Vagina (tissue), 2 donors: Measurements from ENCODE around the gene KDM4B. TPM values are rescaled to one million over a fixed set of nuclear protein-coding genes. Genes with fewer than 3 reads are reported as not detected.
"Not testable (repeated sequence)": the region's sequence is repeated elsewhere in the genome, so short reads cannot be mapped to it uniquely, and the experiment has no call there.

ENCODE experiments used
- DNase-seq, 2 donors: peaks; one replicate each; pipeline ENCODE4 v3.0.0-alpha.2; 2017; ENCODE audit errors: extremely low spot score in 2 of 2
- H3K27ac ChIP-seq: fragments of 200-600 bp; sonication (generic); one replicate; pipeline ENCODE4 v1.5.1; 2019
- H3K27me3 ChIP-seq: fragments of 200-600 bp; sonication (generic); one replicate; pipeline ENCODE4 v1.5.1; 2019
- H3K36me3 ChIP-seq, 2 donors: fragments of 200-600 bp; sonication (generic); one replicate each; pipeline ENCODE4 v1.5.1; 2017 to 2019
- H3K4me1 ChIP-seq: fragments of 200-600 bp; sonication (generic); one replicate; pipeline ENCODE4 v1.5.1; 2019
- H3K4me3 ChIP-seq, 2 donors: fragments of 200-600 bp; sonication (generic); 1 replicate in 1 of 2; 2 replicates in 1 of 2; pipeline ENCODE4 v1.5.1; 2016 to 2019
- H3K9me3 ChIP-seq: fragments of 200-600 bp; sonication (generic); one replicate; pipeline ENCODE4 v1.5.1; 2019
- POLR2A ChIP-seq, 2 donors: fragments of 450-650 bp; IDR thresholded peaks; one replicate each; pipeline ENCODE4 v1.6.1; 2017; ENCODE audit warnings: antibody characterized with exemption in 2 of 2, mild to moderate bottlenecking in 2 of 2, moderate library complexity in 2 of 2
- POLR2AphosphoS5 ChIP-seq, 2 donors: sonication (generic); formaldehyde crosslinking; IDR thresholded peaks; one replicate each; pipeline ENCODE4 v1.9.0; 2017; ENCODE audit warnings: antibody characterized with exemption in 2 of 2, mild to moderate bottlenecking in 2 of 2, low read depth in 1 of 2; ENCODE audit not compliant: insufficient read depth in 1 of 2
- intact Hi-C: fragments of 100-400 bp; cut with DNase I; formaldehyde crosslinking; loops from one replicate; pipeline ENCODE4 v1.15.1; 2023
- total RNA-seq: library from RNA; depleted of rRNA; stranded (reverse); fragments of >200 nt; gene quantifications from one replicate; pipeline ENCODE4 v1.2.3, GENCODE V29; 2016
- TF ChIP-seq, protein P1 (sequence below), 3 experiments: fragments of 450-650 bp in 2 of 3; fragments of 200-600 bp in 1 of 3; sonication (generic) in 1 of 3; IDR thresholded peaks; one replicate each; pipeline ENCODE4 v1.5.1; 2017 to 2019; ENCODE audit warnings: antibody characterized with exemption in 3 of 3, mild to moderate bottlenecking in 2 of 3, moderate library complexity in 2 of 3

Gene KDM4B
- total RNA-seq, 1 donor from 2014 or later: 59.7 TPM

DNA sequence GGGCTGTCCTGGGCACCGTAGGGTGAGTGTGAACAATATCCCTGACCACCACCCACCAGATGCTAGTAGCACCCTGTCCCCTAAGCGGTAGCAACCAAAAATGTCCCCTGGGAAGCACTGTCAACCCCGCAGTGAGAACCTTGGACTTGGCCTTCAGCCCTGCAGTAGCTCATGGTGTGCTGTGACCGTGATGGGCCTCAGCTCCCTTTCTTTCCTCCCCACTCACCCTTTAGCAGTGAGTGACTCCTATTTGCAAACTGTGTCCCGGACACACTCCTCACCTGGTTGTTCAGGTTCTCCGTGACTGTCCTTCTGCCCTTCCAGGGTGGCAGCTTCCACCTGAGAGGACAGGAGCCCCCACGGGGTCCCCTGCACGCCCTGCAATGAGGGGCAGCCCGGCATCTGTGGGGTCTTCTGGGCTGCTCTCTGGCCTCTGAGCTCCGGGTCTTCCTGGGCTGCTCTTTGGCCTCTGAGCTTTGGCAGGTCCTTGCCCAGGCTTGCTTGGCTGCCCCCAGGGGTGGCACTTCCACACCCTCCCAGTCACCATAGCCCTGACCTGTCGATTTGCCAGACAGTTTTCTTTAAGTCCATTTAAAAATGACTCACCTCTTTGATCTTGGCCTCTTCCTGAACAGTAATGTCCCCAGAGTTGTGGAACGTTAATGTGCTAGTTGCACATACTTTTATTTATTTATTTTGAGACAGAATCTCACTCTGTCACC, 3.8 kb downstream of the KDM4B start:
- H3K27ac ChIP-seq: peak overlapping the region; percentile 92
- intact Hi-C loops: loop anchor here (10.0 kb wide), 1 partner anchor 108 kb away; the partner anchor contains the start of gene PLIN3

DNA sequence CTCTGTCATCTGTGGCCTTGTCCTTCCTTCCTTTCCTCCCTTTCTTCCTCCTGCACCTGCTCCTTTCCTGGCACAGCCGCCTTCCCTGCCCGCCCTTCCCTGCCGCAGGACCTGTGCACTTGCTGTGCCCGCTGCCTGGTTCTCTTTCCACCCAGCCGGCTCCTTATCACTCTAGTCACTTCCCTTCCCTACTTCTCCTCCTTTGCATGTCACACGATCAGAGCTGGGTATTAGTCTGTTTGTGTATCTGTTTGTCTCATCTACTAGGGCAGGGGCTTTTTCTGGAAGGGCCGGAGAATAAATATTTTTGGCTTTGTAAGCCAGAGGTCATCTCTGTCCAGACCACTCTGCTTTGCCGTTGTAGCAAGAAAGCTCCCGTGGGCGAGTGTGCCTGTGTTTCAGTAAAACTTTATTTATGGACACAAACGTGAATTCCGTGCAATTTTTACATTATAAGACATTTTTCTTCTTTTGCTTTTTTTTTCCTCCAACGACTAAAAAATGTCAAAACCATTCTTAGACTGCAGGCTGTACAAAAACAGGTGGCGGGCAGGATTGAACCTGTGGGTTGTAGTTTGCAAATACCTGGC, 6.1 kb downstream of the KDM4B start:
- peaks cover 97% of the 10 kb centered on the region for H3K4me1 ChIP-seq
- DNase-seq: no peak
- no peak overlapping the region for H3K4me3 ChIP-seq
- intact Hi-C loops: loop anchor here (10.0 kb wide), 1 partner anchor 110 kb away; the partner anchor contains the start of gene PLIN3
- H3K9me3 ChIP-seq: no peaks in the 10 kb centered on the region
- no peaks in the 10 kb centered on the region for H3K27me3 ChIP-seq
- TF ChIP-seq, protein P1, sequence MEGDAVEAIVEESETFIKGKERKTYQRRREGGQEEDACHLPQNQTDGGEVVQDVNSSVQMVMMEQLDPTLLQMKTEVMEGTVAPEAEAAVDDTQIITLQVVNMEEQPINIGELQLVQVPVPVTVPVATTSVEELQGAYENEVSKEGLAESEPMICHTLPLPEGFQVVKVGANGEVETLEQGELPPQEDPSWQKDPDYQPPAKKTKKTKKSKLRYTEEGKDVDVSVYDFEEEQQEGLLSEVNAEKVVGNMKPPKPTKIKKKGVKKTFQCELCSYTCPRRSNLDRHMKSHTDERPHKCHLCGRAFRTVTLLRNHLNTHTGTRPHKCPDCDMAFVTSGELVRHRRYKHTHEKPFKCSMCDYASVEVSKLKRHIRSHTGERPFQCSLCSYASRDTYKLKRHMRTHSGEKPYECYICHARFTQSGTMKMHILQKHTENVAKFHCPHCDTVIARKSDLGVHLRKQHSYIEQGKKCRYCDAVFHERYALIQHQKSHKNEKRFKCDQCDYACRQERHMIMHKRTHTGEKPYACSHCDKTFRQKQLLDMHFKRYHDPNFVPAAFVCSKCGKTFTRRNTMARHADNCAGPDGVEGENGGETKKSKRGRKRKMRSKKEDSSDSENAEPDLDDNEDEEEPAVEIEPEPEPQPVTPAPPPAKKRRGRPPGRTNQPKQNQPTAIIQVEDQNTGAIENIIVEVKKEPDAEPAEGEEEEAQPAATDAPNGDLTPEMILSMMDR (IDR thresholded peaks at IDR 0.05): no peak
- TF ChIP-seq POLR2AphosphoS5 (IDR thresholded peaks at IDR 0.05; ENCODE audit: insufficient read depth in 1 of 2, low read depth in 1 of 2): no peak
- no peak for TF ChIP-seq POLR2A (IDR thresholded peaks at IDR 0.05)
- H3K36me3 ChIP-seq: no peaks in the 10 kb centered on the region
- peak overlapping the region; percentile 92 for H3K27ac ChIP-seq

More for the DNA sequence above, 3.8 kb downstream of the KDM4B start:
- H3K27me3 ChIP-seq: no peaks in the 10 kb centered on the region
- no peaks in the 10 kb centered on the region for H3K36me3 ChIP-seq
- peak overlapping the region; percentile 65 to 69 for H3K4me3 ChIP-seq
- DNase-seq: no peak
- H3K9me3 ChIP-seq: no peaks in the 10 kb centered on the region
- TF ChIP-seq POLR2AphosphoS5 (IDR thresholded peaks at IDR 0.05; ENCODE audit: insufficient read depth in 1 of 2, low read depth in 1 of 2): peak in 1 of 2 donors; percentile 49
- no peak for TF ChIP-seq POLR2A (IDR thresholded peaks at IDR 0.05)
- peaks cover 79% of the 10 kb centered on the region for H3K4me1 ChIP-seq

DNA sequence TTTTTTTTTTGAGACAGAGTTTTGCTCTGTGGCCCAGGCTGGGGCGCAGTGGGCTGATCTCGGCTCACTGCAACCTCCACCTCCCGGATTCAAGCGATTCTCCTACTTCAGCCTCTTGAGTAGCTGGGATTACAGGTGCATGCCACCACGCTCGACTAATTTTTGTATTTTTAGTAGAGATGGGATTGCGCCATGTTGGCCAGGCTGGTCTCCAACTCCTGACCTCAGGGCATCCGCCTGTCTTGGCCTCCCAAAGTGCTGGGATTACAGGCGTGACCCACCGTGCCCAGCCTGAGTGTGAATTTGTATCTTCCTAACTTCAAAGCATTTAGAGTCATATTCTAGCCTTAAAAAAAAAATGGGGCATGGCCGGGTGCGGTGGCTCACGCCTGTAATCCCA, 6.7 kb downstream of the KDM4B start:
- Histone ChIP-seq H3K4me1 (peaks cover 97% of the 10 kb centered on the region), H3K4me3 (peak overlapping the region in 1 of 2 donors; percentile 12), H3K27ac (peak overlapping the region; percentile 92)
- intact Hi-C loops: loop anchor here (10.0 kb wide), 1 partner anchor 111 kb away; the partner anchor contains the start of gene PLIN3
- H3K36me3 ChIP-seq, DNase-seq, H3K9me3 ChIP-seq, H3K27me3 ChIP-seq: not testable (repeated sequence)

DNA sequence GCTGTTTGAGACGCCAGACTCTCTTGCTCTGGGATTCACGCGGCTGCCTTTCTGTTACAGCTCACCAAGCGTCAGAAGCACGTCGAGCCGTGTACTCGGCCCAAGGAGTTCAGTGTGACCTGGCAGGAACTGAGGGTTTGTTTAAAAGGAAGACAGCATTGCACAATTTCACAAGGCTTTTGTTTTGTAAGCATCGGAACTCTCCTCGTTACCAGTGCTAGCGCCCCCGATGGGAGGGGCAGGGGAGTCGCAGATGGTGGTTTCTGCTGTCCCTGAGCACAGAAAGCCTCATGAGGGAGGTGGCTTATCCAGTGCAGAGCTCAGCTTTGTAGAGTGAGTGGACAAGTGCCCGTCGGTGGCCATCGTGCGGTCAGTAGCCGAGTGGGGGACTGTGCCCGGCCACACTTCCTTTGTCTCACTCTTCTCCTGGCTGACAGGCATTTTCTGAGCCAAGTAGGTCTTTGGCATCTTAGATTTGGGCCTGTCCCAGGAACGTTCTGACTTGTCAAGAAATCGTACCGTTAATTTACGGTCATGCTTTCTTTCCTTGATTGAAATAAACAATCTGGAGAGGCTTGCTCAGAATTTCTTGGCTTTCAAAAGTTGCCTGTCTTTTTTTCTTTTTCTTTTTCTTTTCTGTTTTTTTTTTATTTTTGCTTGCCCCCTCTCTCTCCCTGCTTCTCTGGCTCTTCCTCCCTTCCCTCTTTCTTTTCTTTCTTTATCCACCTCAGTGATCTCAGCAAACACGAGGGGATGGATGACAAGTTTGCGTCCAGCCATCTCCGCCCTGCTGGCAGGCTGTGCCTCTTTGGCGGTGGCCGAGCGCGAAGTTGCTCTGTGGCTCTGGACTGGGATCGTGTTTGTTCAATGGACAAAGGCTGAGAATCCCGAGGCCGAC, 7.7 kb downstream of the KDM4B start:
- no peaks in the 10 kb centered on the region for H3K27me3 ChIP-seq
- no peaks in the 10 kb centered on the region for H3K9me3 ChIP-seq
- peak overlapping the region; percentile 18 to 34 for H3K4me3 ChIP-seq
- intact Hi-C loops: loop anchor here (10.0 kb wide), 1 partner anchor 112 kb away; the partner anchor contains the start of gene PLIN3
- peaks cover 97% of the 10 kb centered on the region for H3K4me1 ChIP-seq
- H3K36me3 ChIP-seq: no peaks in the 10 kb centered on the region
- peak overlapping the region; percentile 92 for H3K27ac ChIP-seq
- TF ChIP-seq POLR2A (IDR thresholded peaks at IDR 0.05) (peak in 1 of 2 donors; percentile 44), POLR2AphosphoS5 (IDR thresholded peaks at IDR 0.05; ENCODE audit: insufficient read depth in 1 of 2, low read depth in 1 of 2) (peak; percentile 95 to 96)
- TF ChIP-seq, protein P1 (IDR thresholded peaks at IDR 0.05): peak; percentile 8 to 56 (median 54)
- peak in 1 of 2 donors; percentile 98 for DNase-seq

DNA sequence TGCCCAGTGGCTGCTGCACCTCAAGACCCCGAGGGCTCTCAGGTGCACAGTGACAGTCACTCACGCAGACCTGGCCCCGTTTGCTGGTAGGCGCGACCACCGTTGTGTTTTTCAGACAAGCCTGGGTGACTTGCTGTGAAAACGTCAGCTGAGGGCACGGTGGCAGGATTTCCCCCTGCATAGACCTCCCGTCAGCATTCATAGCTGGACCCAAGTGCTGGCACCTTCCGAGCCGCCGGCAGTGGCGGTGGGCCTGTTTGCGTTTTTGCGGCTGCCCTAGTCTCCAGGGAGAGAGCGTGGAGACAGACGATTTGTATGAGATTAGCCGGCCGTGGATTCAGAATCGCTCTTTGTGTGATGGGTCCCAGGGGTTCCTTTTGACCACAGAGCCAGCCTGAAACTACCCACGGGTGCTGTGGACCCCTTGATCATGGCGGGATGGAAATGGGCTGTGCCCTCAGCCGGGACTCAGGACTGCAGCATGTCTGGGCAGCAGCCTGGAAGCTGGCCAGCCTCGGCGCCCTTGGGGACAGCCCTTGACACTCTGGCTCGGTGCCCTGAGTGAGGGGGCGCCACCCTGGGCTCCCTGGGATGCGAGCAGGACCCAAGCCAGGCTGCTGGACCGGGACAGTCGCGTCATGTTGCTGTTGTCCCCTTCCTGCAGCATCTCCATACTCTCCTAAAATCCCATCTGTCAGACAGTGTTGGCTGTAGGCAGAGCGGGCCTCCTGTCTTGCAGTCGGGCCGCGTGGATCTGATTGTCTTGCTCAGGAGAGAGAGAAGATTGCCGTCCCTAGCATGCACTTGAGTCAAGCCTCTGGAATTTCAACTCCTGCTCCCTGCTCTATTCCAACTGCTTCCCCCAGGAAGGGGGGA, 8.6 kb downstream of the KDM4B start:
- H3K27me3 ChIP-seq: no peaks in the 10 kb centered on the region
- no peaks in the 10 kb centered on the region for H3K9me3 ChIP-seq
- TF ChIP-seq POLR2A (IDR thresholded peaks at IDR 0.05) (peak in 1 of 2 donors; percentile 13), POLR2AphosphoS5 (IDR thresholded peaks at IDR 0.05; ENCODE audit: insufficient read depth in 1 of 2, low read depth in 1 of 2) (peak in 1 of 2 donors; percentile 81)
- TF ChIP-seq, protein P1 (IDR thresholded peaks at IDR 0.05): no peak
- intact Hi-C loops: loop anchor here (10.0 kb wide), 1 partner anchor 113 kb away; the partner anchor contains the start of gene PLIN3
- H3K27ac ChIP-seq: peak overlapping the region; percentile 92
- no peaks in the 10 kb centered on the region for H3K36me3 ChIP-seq
- peaks cover 93% of the 10 kb centered on the region for H3K4me1 ChIP-seq
- peak in 1 of 2 donors; percentile 96 for DNase-seq
- H3K4me3 ChIP-seq: peak overlapping the region; percentile 18 to 34
